NCI-H1048 (cell line): ENCODE measurements around the gene KCTD19.
"Not testable (repeated sequence)": the region's sequence is repeated elsewhere in the genome, so short reads cannot be mapped to it uniquely, and the experiment has no call there.

ENCODE experiments used
- DNase-seq: peaks from one replicate; lab custom pipeline; 2025; lab: John Stamatoyannopoulos, UW

The KCTD19 gene

GRCh38 chr16:67326472-67327309, at the start of gene KCTD19, which contains the start of gene LRRC36:
Gene KCTD19 (minus strand): TSS chr16:67326741. CDS start chr16:67326707, 34 bp downstream.
Gene LRRC36 (plus strand): TSS chr16:67326815. CDS start chr16:67326863, 48 bp downstream.
- no peak for DNase-seq

GRCh38 chr16:67376012-67376411, 49.5 kb upstream of the KCTD19 start:
- not testable (repeated sequence) for DNase-seq

DNA sequence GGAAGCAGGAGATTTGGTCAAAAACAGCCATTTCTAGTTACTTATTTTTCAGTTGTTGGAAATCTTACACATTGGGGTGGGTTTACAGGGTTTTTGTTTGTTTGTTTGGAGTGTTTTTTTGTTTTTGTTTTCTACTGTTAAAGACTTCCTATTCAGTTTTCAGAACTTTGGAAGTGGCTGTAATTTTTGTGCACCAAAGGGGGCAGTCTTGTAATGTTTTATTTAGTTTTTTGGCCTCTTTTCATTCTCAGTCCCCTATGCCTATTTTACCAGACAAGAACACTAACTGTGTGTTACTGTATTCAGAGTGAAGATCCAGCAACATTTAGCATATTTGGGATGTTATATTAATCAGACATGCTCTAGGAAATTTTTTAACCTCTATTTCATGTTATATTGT, 46.1 kb upstream of the KCTD19 start:
- DNase-seq: no peak

DNA sequence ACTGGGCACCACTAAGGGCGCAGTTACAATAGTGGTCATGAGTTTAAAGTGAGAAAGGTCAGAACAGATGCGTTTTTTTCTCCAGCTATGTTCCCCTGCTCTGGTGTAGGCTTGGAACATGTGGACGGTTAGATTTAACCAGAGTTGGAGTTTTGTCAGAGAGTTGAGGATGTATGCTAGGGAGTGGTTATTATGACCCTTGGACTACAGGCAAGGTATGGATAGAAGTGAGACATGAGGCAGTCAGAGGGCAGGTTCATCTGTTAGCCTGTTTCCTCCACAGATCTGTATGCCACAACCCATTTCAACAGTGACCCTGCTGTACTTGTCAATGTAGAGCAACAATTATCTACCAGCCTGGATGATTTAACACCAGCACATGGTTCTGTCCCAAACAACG, 44.1 kb upstream of the KCTD19 start:
- DNase-seq: no peak

- DNase-seq: no peak
Observed at GRCh38 chr16:67364600-67365235, 38.2 kb upstream of the KCTD19 start.

GRCh38 chr16:67361038-67361437, 34.5 kb upstream of the KCTD19 start:
- no peak for DNase-seq

DNA sequence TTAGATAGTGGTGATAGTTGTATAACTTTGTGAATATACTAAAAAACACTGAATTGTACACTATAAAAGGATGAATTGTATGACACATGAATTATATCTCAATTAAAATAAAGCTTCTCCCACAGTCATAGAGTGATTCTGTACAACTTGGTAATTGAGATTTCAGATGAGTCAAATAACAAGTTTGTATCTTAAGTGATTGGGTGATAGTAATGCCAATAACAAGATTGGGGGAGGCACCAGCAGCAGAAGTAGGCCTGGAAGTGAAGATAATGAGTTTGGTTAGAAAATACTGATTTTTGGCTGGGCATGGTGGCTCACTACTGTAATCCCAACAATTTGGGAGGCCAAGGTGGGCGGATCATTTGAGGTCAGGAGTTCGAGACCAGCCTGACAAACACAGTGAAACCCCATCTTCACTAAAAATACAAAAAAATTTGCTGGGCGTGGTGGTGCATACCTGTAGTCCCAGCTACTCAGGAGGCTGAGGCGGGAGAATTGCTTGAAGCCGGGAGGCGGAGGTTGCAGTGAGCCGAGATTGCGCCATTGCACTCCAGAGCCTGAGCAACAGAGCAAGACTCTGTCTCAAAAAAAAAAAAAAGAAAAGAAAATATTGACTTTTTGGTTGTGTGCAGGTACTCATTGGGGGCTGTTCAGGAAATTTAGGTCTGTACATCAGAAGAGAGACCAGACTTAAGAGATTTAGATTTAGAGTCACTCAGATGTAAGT, 33.2 kb upstream of the KCTD19 start:
- DNase-seq: not testable (repeated sequence)

GRCh38 chr16:67357561-67357960, 31.0 kb upstream of the KCTD19 start:
- no peak for DNase-seq

- DNase-seq: no peak
Observed at GRCh38 chr16:67356396-67356795, 29.9 kb upstream of the KCTD19 start.

DNA sequence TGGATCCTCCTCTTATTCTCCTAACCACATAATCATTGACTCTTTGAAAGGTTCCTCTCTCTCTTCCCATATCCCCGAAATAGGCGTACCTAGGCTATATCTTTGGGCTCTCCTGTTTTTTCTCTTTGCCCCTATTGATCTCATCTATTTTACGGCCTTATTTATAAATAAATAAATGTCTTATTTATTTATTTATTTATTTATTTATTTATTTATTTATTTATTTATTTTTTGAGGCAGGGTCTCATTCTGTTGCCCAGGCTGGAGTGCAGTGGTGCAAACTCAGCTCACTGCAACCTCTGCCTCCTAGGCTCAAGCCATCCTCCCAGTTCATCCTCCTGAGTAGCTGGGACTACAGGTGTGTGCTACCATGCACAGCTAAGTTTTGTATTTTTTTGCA, 25.9 kb upstream of the KCTD19 start:
- DNase-seq: not testable (repeated sequence)

DNA sequence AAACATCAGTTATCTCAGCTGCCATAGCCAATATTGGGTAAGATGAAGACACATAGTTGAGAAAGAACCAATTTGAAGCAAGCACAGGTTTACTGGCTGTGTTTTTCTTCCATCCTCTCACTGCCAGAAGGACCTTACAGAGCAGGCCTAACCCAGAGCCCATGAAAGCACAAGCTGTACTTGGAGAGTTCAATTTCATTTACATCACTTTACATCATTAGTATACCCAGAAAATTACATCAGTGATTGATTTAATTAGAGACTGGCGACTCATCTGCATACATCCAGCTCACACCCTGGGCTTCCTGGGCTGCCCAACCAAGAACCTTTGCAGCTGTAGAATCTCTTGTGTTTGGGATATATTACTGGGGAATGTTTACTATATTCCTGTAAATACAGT, 23.8 kb upstream of the KCTD19 start:
- DNase-seq: no peak

DNA sequence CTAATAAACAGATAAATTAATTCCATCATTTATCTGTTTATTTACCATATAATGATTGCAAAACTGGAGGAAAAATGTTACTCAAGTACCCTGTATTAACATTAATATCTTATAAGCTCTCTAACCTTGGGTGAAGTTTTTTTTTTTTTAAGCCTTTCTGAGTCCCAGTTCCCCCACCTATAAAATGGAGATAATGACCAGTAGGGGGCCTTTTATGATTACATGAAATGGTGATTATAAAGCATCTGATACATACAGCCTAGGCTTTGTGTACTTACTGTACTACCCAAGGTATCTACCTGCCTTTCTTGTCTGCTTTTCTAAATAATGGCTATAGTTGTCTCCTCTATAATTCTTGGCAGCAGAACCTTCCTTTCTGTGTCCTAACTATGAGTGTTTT, 22.6 kb upstream of the KCTD19 start:
- no peak for DNase-seq

GRCh38 chr16:67346341-67346740, 19.8 kb upstream of the KCTD19 start:
- DNase-seq: no peak

DNA sequence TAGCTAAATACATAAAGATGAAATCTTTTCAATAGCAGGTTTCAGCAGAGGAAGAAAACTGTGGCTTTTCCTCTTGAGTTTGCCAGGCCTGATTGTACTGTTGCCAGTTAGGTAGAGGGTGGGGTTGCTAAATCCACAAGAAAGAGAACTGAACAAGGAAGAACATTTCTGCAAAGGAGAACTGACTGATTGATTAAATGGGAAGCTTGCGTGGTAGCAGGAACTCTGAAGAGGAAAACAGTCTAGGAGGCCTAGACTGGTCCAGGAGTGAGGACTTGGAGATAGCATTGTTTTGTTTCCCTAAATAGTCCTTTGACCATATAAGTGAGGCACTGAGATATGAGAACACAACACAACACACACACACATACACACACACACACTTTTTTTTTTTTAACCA, 18.9 kb upstream of the KCTD19 start:
- DNase-seq: no peak

GRCh38 chr16:67342616-67343015, 16.1 kb upstream of the KCTD19 start:
- DNase-seq: no peak

GRCh38 chr16:67341250-67341649, 14.7 kb upstream of the KCTD19 start:
- DNase-seq: no peak

- DNase-seq: no peak
Observed at GRCh38 chr16:67339453-67339852, 12.9 kb upstream of the KCTD19 start.

GRCh38 chr16:67336648-67337047, 10.1 kb upstream of the KCTD19 start:
- DNase-seq: no peak

- DNase-seq: no peak
Observed at GRCh38 chr16:67336116-67336515, 9.6 kb upstream of the KCTD19 start.

GRCh38 chr16:67333315-67333714, 6.8 kb upstream of the KCTD19 start:
- no peak for DNase-seq

GRCh38 chr16:67329901-67330300, 3.4 kb upstream of the KCTD19 start:
- DNase-seq: no peak

DNA sequence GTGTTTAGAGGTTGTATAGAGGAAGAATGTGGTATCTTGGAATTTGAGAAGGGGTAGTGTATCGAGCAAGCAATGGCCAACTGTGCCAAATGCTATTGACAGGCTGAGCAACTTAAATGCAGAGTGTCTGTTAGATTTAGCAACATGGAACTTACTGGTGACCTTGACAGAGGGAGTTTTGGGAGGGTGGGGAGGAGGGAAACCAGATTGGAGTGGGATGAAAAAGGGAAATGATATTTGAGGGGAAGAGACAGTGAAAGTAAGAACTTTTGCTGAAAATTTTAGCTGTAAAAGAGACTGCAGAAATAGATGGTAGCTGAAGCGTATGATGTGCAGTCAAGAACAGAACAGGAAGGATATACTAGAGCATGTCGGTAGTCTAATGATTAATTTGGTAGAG, 1.2 kb upstream of the KCTD19 start:
- DNase-seq: no peak

DNA sequence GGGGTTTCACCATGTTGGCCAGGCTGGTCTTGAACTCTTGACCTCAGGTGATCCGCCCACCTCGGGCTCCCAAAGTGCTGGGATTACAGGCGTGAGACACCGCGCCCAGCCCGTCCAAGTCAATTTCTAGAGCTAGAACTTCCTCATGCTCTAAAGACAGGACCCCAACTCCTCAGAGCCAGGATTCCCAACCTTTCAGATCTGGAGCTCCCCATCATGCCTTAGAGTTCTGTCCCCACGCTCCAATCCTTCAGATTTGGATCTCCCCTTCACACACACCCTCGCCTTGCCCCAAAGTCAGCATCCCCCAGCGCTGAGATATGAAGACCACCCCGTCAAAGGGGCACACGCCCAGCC, 448 bp downstream of the KCTD19 start:
- no peak for DNase-seq
